GM19193 (cell line): ENCODE data around the gene TSPY10.
"Not testable (repeated sequence)": the region's sequence is repeated elsewhere in the genome, so short reads cannot be mapped to it uniquely, and the experiment has no call there.

Experiments
- POLR2A ChIP-seq: IDR thresholded peaks from 4 replicates; pipeline ENCODE4 v1.6.1; 2011; ENCODE audit not compliant: insufficient read depth, insufficient read length; ENCODE audit errors: extremely low read depth

Gene TSPY10, protein sequence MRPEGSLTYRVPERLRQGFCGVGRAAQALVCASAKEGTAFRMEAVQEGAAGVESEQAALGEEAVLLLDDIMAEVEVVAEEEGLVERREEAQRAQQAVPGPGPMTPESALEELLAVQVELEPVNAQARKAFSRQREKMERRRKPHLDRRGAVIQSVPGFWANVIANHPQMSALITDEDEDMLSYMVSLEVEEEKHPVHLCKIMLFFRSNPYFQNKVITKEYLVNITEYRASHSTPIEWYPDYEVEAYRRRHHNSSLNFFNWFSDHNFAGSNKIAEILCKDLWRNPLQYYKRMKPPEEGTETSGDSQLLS

DNA sequence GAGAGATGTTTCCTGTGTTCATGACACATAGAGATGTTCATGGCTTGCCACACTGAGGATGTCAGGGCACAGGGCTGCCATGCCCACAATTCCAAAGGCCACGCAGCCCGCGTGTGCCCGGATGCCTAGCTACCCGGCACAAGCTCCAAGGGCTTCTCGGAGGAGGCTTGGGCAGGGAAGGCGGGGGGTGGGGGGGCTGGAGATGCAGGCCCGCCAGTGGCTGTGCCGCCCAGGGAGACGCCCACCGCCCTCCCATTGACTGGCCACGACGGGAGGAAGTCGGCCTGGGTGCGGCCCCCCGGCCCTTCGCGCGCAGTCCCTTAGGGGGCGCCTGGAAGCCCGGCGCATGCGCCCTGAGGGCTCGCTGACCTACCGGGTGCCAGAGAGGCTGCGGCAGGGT, at the start of gene TSPY10:
Gene TSPY10, plus strand, starts transcription at position 301 of the 400 bp plus-strand sequence. Its CDS starts 46 bp downstream, at position 347.
- TF ChIP-seq POLR2A = not testable (repeated sequence)

DNA sequence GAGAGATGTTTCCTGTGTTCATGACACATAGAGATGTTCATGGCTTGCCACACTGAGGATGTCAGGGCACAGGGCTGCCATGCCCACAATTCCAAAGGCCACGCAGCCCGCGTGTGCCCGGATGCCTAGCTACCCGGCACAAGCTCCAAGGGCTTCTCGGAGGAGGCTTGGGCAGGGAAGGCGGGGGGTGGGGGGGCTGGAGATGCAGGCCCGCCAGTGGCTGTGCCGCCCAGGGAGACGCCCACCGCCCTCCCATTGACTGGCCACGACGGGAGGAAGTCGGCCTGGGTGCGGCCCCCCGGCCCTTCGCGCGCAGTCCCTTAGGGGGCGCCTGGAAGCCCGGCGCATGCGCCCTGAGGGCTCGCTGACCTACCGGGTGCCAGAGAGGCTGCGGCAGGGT, 40.7 kb upstream of the TSPY10 start, which contains the start of gene TSPY9:
Gene TSPY9, plus strand, starts transcription at position 301 of the 400 bp plus-strand sequence. Its CDS starts 46 bp downstream, at position 347.
- TF ChIP-seq POLR2A = not testable (repeated sequence)
